ENCODE results near the gene ARHGEF5. TPM values are rescaled to one million over a fixed set of nuclear protein-coding genes. Genes with fewer than 3 reads are reported as not detected.

The ARHGEF5 gene
- total RNA-seq, 1 donor, result 3.2 TPM

DNA sequence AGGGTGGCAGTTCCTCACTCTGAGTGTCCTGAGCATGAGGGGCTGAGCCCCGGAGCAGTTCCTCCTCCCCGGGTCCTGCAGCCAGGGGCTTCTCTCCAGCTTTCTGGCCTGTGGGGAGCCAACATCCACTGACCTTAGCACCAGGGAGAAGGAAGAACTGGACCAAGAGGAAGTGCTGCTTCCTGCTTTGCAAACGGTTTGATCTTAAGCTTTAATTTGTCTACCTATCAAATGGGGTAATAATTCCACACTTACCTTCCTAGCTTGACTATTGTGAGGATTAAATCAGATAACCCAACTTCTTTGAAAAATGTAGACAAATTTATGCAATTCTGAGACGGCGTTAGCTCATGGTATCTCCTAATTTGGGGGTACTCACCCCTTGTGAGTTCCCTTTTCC, 46.3 kb downstream of the ARHGEF5 start:
- no peak overlapping the region for H3K4me3 ChIP-seq (ENCODE audit: low read depth, low read length)
- TF ChIP-seq, protein P1, sequence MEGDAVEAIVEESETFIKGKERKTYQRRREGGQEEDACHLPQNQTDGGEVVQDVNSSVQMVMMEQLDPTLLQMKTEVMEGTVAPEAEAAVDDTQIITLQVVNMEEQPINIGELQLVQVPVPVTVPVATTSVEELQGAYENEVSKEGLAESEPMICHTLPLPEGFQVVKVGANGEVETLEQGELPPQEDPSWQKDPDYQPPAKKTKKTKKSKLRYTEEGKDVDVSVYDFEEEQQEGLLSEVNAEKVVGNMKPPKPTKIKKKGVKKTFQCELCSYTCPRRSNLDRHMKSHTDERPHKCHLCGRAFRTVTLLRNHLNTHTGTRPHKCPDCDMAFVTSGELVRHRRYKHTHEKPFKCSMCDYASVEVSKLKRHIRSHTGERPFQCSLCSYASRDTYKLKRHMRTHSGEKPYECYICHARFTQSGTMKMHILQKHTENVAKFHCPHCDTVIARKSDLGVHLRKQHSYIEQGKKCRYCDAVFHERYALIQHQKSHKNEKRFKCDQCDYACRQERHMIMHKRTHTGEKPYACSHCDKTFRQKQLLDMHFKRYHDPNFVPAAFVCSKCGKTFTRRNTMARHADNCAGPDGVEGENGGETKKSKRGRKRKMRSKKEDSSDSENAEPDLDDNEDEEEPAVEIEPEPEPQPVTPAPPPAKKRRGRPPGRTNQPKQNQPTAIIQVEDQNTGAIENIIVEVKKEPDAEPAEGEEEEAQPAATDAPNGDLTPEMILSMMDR (IDR thresholded peaks at IDR 0.05; ENCODE audit: insufficient read depth, low read length), result no peak
- DNase-seq (ENCODE audit: low read depth), result no peak

DNA sequence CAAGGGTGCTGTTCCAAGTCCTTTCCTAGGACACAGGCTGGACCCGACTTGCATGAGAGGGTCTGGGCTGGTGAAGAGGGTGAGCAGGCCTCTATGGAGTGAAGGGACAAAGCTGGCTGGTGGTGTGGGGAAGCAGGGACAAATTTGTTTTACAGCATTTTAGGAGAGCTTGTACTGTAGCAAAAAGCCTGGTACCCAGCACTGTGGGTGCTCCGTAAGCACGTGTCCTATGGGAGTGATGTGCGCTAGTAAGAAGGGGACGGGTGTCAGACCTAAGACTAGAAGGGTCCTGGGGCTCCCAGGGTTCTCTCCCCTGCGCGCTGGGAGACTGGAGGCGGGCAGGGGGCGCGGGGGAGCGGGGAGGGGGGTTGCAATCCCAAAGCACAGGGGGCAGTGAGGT, 47.9 kb downstream of the ARHGEF5 start:
- TF ChIP-seq, protein P1 (IDR thresholded peaks at IDR 0.05; ENCODE audit: insufficient read depth, low read length), result no peak
- no peak for DNase-seq (ENCODE audit: low read depth)
- no peak overlapping the region for H3K4me3 ChIP-seq (ENCODE audit: low read depth, low read length)

DNA sequence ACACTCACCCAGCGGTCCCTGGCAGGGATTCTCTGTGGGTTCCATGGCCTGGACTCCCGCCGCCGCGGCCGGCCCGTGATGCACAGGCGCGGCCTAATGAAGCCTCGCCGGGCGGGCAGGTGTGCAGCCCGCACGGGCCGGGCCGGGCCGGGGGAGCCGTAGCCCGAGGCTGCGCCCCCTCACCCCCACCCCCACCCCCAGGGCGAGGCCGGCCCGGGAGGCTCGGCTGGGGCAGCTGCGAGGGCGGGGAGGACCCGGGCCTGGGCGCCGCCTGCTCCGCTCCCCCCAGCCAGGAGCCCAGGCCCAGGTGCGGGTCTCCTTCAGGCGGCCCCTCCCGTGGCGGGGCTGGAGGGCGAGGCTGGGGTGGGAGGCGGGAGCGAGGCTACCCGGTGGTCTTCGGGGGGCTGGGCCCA, 48.5 kb downstream of the ARHGEF5 start, which contains the start of gene NOBOX:
TSS of gene NOBOX (minus strand) at position 45 of the 413 bp plus-strand sequence.
- no peak for DNase-seq (ENCODE audit: low read depth)
- TF ChIP-seq, protein P1 (IDR thresholded peaks at IDR 0.05; ENCODE audit: insufficient read depth, low read length), result no peak

DNA sequence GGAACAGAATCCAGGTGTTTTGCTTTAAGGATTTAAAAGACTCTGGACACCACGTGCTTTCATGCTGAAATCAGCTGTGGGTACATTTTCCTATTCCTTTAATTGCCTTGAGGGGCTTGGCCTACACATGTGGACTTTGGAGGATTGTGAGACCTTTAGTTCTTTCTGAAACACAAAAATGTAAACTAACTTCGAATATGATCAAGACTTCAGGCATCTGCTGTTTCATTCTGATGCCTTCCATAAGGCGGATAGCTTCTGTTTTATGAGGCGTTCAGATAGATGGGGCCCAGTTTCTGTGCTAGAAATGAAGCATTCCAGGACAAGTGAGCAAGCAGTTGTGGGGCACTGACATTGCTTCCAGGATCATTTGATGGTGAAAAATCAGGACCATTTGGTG, 49.7 kb downstream of the ARHGEF5 start:
- TF ChIP-seq, protein P1 (IDR thresholded peaks at IDR 0.05; ENCODE audit: insufficient read depth, low read length), result no peak
- DNase-seq (ENCODE audit: low read depth), result no peak
- no peak overlapping the region for H3K4me3 ChIP-seq (ENCODE audit: low read depth, low read length)

More for the DNA sequence above, 48.5 kb downstream of the ARHGEF5 start, which contains the start of gene NOBOX:
- H3K4me3 ChIP-seq (ENCODE audit: low read depth, low read length), result no peak within 1 kb of the TSS

DNA sequence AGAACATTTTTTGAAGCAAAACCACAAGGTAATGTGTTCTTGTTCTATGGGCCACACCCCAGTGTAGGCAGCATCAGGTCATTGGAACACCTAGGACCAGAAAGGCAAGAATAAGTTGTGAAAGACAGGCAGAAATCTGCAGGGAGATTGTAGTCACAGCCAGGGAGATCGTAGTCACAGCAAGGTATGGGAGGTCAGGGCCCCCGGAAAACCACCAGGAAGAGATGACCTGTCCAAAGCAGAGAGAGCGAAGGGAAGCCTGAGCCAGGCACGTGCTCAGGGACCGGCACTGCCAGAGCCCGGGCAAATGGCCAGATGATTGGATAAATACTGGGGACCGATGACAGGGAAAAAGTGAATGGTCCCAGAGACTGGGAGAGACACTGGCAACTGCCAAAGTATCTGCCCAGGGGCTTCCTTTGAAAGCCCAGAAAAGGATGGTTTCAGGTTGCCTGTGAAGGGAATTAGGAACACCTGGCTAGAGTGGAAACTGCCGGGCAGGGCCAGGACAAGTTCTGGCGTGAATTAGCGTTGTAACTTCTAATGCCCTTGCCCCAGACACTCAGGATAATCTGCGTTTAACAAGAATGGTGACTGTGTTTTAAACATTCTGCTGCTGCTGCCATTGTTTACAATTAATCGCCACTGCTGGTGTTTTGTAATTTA, 52.2 kb downstream of the ARHGEF5 start:
- TF ChIP-seq, protein P1 (IDR thresholded peaks at IDR 0.05; ENCODE audit: insufficient read depth, low read length), result no peak
- no peak for DNase-seq (ENCODE audit: low read depth)
- no peak overlapping the region for H3K4me3 ChIP-seq (ENCODE audit: low read depth, low read length)

DNA sequence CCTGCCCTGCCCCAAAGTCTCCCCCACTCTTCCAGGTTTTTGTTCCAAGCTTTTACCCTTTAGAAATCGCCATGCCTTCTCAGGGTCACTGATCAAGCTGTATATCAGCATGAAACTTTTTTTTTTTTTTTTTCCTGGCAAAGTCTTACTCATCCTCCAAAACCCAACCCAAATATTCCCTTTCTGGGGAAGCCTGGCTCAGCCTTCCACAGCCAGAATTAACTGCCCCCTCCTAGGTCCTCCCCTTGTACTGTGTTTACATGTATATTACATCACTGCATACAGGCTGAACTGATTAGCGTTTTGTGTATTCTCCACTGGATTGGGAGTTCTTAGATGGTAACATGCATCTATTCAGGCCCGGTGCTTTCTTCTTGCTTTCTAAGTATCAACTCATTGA, 52.9 kb downstream of the ARHGEF5 start:
- no peak for DNase-seq (ENCODE audit: low read depth)
- H3K4me3 ChIP-seq (ENCODE audit: low read depth, low read length), result no peak overlapping the region
- TF ChIP-seq, protein P1 (IDR thresholded peaks at IDR 0.05; ENCODE audit: insufficient read depth, low read length), result no peak

DNA sequence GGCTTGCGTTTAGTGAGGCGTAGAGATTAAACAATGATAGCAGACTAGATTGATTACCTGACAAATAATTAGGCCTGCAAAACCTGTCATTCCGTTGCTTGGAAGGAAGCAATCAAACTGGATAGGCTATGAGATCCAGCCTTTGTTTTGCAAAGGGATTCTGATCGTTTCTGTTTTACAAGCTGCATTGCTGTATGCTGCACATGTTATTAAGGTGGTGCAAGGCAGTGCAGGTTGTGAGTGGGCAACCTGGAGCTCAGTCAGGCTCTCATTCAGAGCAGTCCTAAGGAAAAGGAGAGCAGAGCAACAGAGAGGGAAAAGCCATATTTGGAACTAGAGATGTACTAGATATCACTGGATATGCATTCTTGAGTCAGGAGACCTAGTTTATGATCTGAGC, 55.2 kb downstream of the ARHGEF5 start:
- TF ChIP-seq, protein P1 (IDR thresholded peaks at IDR 0.05; ENCODE audit: insufficient read depth, low read length), result no peak
- no peak for DNase-seq (ENCODE audit: low read depth)
- no peak overlapping the region for H3K4me3 ChIP-seq (ENCODE audit: low read depth, low read length)

Measured in fibroblast of the aortic adventitia (primary cell).